ENCODE data around the gene TPCN1. TPM values are rescaled to one million over a fixed set of nuclear protein-coding genes. Genes with fewer than 3 reads are reported as not detected.

Gene TPCN1
- total RNA-seq, 1 experiment from 2014 or later: 43.0 TPM

- DNase-seq (ENCODE audit: unreplicated experiment): peak; percentile 89
- H3K36me3 Mint-ChIP-seq (ENCODE audit: insufficient read depth, unreplicated experiment): peaks cover 1% of the 10 kb centered on the region
- H3K4me3 Mint-ChIP-seq (ENCODE audit: unreplicated experiment): peak overlapping the region; percentile 95
- POLR2A ChIA-PET: interaction anchor here (0.6 to 13.3 kb wide), 17 partner anchors 8 to 1373 kb away, joined by 3 to 237 read pairs (median 4); partner anchors contain the start of genes DDX54, RITA1 and SLC8B1
- no TSS peak for BruUV-seq (replicated peaks)
- H3K27me3 Mint-ChIP-seq (ENCODE audit: insufficient read depth, unreplicated experiment): no peaks in the 10 kb centered on the region
- CTCF ChIA-PET: interaction anchor here (0.6 to 1.5 kb wide), 8 partner anchors 12 to 257 kb away, joined by 3 to 5 read pairs (median 4); no protein-coding TSS in a partner anchor
- H3K27ac Mint-ChIP-seq (ENCODE audit: low read depth, unreplicated experiment): peak overlapping the region; percentile 92
- no peak for TF ChIP-seq CTCF (IDR thresholded peaks at IDR 0.05; ENCODE audit: unreplicated experiment)
- H3K9me3 Mint-ChIP-seq (ENCODE audit: unreplicated experiment): no peaks in the 10 kb centered on the region
- intact Hi-C loops (cut with micrococcal nuclease): loop anchor here (2.0 to 10.0 kb wide), 2 partner anchors 48 to 112 kb away; partner anchors contain the start of gene SLC8B1
- peaks cover 12% of the 10 kb centered on the region for H3K4me1 Mint-ChIP-seq (ENCODE audit: insufficient read depth, unreplicated experiment)
Measured at GRCh38 chr12:113222730-113223531, 1.7 kb downstream of the TPCN1 start.

- no peak for TF ChIP-seq CTCF (IDR thresholded peaks at IDR 0.05; ENCODE audit: unreplicated experiment)
- BruUV-seq (replicated peaks): no TSS peak
- ChIA-PET POLR2A (interaction anchor here (1.1 to 13.3 kb wide), 2 partner anchors 16 to 40 kb away, joined by 4 to 237 read pairs; partner anchors contain the start of genes DDX54 and RITA1), CTCF (no interaction called here)
- peaks cover 5% of the 10 kb centered on the region for H3K36me3 Mint-ChIP-seq (ENCODE audit: insufficient read depth, unreplicated experiment)
- H3K4me3 Mint-ChIP-seq (ENCODE audit: unreplicated experiment): no peak overlapping the region
- peaks cover 13% of the 10 kb centered on the region for H3K4me1 Mint-ChIP-seq (ENCODE audit: insufficient read depth, unreplicated experiment)
- no peaks in the 10 kb centered on the region for H3K27me3 Mint-ChIP-seq (ENCODE audit: insufficient read depth, unreplicated experiment)
- intact Hi-C loops (cut with micrococcal nuclease): loop anchor here (10.0 kb wide), 1 partner anchor 110 kb away; the partner anchor contains the start of gene SLC8B1
- no peak overlapping the region for H3K27ac Mint-ChIP-seq (ENCODE audit: low read depth, unreplicated experiment)
- H3K9me3 Mint-ChIP-seq (ENCODE audit: unreplicated experiment): no peaks in the 10 kb centered on the region
- no peak for DNase-seq (ENCODE audit: unreplicated experiment)
Measured at GRCh38 chr12:113224955-113225354, 3.7 kb downstream of the TPCN1 start.

DNA sequence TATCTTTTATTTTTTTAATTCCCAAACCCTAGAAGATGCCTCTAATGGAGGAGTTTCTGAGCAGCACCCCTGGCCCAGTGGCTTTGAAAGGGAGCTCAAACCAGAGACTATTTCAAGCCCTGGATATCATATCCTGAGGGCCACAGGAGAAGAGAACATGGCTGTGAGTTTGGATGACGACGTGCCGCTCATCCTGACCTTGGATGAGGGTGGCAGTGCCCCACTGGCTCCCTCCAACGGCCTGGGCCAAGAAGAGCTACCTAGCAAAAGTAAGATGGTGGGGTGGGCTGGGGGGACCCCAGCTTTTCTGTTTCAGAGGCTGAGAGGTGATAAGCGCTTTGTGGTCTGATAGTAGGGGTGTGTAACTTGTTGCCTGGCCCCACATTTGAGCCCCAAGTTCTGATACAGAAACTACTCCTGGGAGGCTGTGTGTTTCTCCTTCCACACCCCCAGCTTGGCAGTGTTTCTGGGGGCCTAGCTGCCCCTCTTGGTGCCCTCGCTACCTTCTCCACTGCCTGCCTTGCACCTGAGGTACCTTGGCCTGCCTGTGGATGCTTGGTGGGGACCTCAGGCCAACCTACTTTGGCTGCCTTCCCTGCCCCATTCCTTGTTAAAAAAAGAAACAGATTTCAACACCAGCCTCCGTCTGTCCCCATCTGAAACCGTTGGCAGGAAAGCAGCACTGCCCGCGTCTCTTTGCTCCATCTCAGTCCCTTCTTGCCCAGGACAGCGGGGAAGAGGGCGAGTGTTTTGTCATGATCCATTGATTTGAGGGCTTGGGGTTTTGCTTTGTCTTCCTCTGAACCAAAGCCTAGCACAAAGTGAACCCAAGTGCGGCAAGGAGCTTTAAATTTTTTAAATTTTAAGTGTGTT, 5.7 kb downstream of the TPCN1 start:
- TF ChIP-seq CTCF (IDR thresholded peaks at IDR 0.05; ENCODE audit: unreplicated experiment): no peak

More for the DNA sequence above, 5.7 kb downstream of the TPCN1 start:
- CTCF ChIA-PET: interaction anchor here (0.7 to 0.9 kb wide), 3 partner anchors 25 to 84 kb away, joined by 3 to 4 read pairs (median 3); no protein-coding TSS in a partner anchor
- Mint-ChIP-seq H3K27ac (ENCODE audit: low read depth, unreplicated experiment) (peak overlapping the region; percentile 39), H3K27me3 (ENCODE audit: insufficient read depth, unreplicated experiment) (no peaks in the 10 kb centered on the region), H3K4me3 (ENCODE audit: unreplicated experiment) (no peak overlapping the region), H3K9me3 (ENCODE audit: unreplicated experiment) (no peaks in the 10 kb centered on the region), H3K4me1 (ENCODE audit: insufficient read depth, unreplicated experiment) (peaks cover 17% of the 10 kb centered on the region), H3K36me3 (ENCODE audit: insufficient read depth, unreplicated experiment) (peaks cover 22% of the 10 kb centered on the region)
- peak; percentile 7 for DNase-seq (ENCODE audit: unreplicated experiment)
- POLR2A ChIA-PET: interaction anchor here (13.3 kb wide), 1 partner anchor 14 kb away, joined by 237 read pairs; no protein-coding TSS in a partner anchor
- intact Hi-C loops (cut with micrococcal nuclease): loop anchor here (10.0 kb wide), 1 partner anchor 108 kb away; the partner anchor contains the start of gene SLC8B1
- BruUV-seq (replicated peaks): no TSS peak
